Measurements from ENCODE around the gene ANKRD13D.

The ANKRD13D gene

DNA sequence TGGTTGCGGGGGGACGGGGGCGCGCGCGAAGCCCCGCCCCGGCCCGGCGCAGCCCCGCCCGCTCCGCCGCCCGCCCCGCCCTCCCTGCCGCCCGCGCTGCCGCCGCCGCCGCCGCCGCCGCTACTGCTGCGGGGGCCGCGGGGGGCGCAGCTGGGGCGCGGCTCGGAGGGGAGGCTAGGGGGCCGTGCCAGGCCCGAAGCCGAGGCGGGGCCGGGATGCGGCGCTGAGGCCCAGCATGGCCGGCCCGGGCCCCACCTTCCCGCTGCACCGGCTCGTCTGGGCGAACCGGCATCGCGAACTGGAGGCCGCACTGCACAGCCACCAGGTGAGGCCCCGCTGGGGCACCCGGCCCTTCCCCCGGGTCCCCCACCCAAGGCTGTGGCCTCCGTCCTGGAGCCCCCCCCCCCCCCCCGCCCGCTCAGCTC lies at the start of gene ANKRD13D:
Gene ANKRD13D (plus strand): TSS at position 78 of the 425 bp plus-strand sequence. CDS start 158 bp downstream, at position 236.
- DNase-seq = no peak

DNA sequence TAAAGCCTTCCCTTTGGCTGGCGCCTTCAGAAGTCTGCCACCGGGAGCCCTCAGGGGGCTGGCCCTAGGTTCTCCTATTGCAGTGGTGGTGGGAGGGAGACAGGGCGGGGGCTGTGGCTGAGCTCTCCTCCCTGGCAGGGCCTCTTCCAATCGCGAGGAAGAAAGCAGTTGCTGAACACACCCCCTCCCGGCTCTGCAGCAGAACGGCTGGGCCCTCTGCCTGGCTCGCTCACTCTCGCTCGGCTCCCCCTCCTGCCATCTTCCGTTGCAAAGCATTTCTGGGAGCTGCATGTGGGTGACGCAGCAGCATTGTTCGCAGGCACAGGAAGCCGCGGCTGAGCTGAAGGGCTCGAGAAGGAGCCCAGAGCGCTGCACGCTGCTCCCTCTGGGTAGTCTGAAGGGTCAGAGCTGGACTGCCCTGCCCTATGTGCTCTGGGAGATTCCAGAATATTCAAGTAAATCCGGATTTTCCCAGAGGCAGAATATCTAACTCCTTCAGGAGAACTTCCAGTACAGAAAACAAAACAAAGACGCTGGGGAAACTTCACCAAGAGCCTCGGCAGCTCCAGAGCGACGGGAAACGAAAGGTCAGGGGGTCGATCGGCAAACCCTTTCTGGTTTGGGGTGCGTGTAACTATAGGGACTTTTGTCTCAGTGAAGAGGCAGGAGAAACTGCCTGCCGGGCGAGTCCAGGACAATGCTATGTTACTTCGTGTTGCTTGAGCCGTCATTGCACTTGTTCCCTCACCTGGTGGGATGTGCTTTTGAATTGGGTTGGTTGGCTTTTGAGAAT lies 49.1 kb upstream of the ANKRD13D start:
- DNase-seq = peak; percentile 99

DNA sequence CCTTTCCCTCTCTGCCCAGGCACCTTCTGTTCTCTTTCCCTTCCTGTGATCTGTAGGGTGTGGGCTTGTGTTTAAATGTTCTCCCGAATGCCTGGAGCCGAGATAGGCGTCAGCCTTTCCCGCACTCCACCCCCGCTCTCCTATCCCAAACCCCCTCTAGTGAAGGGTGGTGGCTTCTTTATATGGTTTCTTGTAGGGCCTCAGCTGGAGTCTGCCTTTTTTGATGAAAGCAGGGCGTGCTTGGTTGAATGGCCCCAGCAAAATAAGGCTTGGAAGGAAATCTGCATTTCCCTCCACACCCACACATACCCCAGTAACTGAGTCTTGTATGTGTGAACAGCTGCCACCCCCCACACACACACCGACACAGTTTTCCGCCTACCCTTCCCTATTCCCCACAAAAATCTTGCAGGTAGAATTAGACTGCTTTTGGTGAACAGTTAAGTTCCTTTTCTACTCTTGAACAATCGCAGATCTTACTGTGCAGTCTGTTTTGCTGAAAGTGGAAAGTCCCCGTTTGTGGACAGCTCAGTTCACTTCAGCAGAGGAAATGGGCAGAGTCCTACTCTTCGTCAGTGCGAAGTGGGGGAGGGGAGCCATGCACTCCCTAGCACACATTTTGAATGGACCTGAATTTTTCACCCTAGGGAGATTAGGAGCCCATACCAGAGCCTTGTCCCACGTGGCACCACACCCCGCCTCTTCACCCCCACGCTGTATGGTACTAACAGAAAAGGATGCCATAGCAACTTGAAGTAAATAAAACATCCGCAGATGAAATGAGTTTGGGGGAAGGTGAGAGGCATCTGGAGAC lies 48.3 kb upstream of the ANKRD13D start:
- peak; percentile 62 to 74 for DNase-seq

DNA sequence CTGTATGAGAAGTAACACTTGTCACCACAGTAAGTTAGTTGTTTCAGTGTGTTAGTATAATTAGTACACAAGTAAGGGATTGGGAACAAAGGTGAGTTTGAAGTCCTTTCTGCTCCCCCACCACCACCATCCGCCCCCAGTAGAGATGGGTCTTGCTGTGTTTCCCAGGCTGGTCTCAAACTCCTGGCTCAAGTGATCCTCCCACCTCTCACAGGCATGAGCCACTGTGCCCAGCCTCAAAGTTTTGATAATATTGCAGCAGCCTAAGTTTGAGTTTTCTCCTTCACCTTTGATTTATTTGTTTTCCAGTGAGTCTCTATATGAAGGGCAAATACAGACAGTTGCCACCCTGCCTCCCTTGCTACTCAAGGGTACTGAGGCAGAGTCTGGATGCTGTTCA lies 46.6 kb upstream of the ANKRD13D start:
- no peak for DNase-seq

DNA sequence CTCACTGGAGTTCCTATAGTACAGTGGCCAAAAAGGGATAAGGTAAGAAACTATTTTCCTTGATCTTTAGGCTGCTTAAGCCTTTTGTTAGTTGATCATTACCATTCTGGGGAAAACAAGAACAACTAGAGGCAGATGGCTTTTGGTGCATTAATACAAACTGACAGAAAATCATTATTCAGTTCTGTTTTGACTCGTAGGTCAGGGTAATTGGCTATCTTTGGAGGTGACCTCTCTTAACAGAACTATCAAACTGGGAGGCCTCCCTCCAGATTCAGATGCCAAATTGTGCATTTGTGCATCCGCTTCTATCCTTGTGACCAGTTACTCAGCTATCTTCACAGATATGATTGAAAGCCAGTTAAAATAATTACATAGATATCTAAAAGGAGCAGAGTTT lies 46.1 kb upstream of the ANKRD13D start:
- DNase-seq = no peak

DNA sequence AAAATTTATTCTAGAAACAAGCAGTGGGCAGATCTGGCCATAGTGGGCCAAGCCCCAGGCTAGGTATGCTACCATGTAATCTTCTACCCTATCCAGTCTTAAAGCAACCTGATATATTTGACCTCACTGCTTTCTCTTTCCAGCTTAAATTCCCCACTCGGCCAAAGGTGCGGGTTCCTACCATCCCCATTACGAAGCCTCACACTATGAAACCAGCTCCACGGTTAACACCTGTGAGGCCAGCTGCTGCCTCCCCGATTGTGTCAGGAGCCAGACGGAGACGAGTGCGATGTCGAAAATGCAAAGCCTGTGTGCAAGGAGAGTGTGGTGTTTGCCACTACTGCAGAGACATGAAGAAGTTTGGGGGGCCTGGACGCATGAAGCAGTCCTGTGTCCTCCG lies 44.1 kb upstream of the ANKRD13D start:
- DNase-seq = no peak

DNA sequence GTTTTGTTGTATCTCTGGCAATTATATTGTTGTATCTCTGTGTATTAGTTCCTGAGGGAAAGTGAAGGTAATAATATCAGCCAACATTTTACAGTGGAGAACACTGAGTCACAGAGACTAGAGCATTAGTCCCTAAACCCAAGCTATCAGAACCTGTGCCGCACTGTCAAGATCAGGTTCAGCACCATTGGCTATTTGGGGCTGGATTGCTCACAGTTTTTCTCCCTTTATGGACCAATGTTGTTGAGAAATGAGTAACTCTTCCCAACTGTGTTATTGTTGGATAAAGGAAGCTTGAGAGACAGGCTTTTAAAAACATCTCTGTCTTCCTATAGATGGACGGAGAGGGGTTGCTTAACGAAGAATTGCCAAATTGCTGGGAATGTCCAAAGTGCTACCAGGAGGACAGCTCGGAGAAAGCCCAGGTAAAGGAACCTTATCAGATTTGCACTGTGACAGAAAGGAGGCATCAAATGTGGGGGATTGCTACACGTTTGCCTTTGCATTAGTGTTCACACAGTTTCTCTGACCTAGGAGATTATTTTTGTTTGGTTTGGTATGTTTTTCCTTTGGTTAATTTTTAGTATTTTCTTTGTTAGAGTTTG lies 41.1 kb upstream of the ANKRD13D start:
- DNase-seq = no peak

DNA sequence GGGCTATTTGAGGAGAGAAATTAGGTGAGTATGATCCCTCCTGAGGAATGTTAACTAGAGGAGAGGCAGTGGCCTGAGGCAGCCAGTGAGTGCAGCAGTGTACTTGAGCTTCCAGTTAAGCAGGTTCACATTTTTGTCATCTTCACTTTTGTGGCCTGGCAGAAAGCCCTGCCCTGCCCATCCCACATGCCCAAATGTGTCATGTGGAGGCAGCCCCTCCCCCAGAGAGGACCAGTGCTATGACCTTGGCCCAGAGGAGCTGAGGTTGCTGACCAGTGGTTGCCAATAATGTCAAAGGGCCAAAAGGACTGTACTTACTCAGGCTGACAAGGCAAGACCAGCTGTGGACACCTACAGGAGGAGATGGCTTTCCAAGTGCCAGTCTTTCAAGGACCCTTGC lies 40.5 kb upstream of the ANKRD13D start:
- DNase-seq = no peak

DNA sequence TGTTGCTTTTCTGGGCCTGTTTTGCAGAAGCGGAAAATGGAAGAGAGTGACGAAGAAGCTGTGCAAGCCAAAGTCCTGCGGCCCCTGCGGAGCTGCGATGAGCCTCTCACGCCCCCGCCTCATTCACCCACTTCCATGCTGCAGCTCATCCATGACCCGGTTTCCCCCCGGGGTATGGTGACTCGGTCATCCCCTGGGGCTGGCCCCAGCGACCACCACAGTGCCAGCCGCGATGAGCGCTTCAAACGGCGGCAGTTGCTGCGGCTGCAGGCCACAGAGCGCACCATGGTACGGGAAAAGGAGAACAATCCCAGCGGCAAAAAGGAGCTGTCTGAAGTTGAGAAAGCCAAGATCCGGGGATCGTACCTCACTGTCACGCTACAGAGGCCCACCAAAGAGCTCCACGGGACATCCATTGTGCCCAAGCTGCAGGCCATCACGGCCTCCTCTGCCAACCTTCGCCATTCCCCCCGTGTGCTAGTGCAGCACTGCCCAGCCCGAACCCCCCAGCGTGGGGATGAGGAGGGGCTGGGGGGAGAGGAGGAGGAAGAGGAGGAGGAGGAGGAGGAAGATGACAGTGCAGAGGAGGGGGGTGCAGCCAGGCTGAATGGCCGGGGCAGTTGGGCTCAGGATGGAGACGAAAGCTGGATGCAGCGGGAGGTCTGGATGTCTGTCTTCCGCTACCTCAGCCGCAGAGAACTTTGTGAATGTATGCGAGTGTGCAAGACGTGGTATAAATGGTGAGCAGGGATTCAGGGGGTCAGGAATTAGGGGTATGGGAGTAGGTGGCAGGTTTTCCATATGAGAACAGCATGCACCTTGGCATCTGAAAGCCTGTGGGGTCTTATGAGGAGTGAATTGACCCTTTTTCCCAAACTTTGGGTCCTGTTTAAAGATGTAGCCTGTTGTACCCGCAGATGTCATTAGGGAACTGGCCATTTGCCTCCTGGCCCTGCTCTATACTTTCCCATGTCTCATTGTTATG lies 38.8 kb upstream of the ANKRD13D start:
- DNase-seq = no peak

DNA sequence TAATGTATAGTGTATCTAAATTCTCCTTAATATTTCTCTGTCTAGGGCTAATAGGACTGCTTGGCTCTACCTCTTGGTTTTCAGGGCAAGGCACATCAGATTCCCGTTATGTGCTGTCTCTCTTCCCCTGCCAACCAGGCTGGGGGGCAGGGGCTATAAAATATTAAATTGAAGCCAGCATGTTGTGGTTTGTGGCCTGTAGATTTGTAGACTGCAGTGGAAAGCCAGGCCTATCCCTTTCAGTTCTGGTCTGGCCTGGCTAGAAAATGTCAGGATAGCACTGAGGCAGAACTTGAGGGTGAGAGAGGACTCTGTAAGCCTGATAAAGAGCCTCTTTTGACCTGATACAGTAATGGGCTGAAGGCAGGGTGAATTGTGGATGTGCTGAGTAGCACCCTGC lies 37.3 kb upstream of the ANKRD13D start:
- no peak for DNase-seq

DNA sequence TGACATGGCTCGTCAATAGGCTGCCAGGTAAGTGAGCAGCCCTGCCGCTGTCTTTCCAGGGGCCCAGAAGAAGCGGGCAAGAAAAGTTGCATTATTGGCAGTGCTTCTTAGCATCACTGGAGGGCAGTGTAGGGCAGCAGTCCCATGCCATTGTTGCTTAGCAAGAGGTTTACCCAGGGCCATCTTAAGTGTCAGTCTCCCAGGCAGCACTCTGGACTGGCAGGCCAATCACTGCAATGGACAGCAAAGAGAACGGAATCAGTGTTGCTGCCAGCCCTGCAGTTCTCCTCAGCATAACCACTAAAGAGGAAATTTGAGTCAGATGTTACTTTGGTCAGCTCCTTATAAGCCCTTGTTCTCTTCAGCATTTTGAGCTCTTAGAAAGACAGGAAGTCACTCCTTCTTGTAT lies 36.3 kb upstream of the ANKRD13D start:
- peak in 1 of 2 experiments; percentile 28 for DNase-seq

DNA sequence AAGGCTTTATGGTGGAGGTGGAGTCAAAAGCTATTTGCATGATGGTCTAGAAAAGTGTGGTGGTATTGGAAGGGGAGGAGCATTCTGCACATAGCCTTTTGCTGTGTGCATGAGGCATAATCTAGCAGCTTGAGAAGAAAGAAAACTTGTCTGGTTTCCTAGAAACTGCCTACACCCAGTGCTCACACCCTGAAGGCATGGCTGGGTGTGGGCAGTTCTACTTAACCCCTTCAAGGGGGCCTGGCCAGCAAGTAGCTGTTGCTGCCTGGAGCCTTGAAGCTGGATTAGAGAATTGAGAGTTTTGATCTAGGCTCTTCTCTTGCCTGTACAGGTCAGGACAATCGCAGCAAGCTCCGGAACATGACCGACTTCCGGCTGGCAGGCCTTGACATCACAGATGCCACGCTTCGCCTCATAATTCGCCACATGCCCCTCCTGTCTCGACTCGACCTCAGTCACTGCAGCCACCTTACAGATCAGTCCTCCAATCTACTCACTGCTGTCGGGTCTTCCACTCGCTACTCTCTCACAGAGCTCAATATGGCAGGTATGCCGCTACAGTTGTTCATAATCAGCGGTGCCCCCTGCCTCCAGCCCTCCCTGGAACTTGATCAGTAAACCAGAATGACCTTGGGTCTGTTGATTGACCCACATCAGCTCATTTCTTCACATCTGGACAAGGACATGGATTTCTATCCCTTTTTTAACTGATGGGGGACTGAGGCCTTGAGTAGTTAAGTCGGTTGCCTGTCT lies 35.1 kb upstream of the ANKRD13D start:
- no peak for DNase-seq

DNA sequence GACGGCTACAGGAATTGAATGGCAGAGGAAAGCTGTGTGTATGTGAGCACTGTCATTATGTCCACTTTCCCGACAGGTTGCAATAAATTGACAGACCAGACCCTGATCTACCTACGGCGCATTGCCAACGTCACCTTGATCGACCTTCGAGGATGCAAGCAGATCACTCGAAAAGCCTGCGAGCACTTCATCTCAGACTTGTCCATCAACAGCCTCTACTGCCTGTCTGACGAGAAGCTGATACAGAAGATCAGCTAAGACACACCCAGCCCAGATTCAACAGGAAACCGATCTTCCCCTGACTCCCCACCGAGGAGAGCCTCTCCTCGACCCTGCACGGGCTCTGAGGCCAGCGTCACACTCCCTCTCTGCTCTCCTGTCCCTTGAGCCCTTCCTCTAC lies 34.3 kb upstream of the ANKRD13D start:
- no peak for DNase-seq

DNA sequence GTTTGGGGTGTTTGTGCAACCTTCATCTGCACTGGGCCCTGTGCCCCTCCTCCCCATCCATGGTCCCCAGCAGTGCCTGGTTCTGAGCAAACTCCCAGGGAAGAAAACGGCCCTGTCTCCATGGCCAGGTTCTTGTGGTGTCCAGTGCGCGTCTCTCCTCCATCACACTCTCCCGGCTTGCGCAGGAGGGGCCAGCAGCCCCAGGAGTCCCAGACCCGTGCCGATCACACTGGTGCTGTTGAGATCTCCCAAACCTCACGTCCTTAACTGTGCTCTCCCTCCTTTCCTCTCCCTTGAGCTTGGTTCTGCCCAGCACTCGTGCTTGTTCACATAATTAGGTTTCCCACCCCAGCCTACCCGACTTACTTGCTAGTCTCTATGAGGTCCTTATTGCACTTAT lies 33.8 kb upstream of the ANKRD13D start:
- no peak for DNase-seq

DNA sequence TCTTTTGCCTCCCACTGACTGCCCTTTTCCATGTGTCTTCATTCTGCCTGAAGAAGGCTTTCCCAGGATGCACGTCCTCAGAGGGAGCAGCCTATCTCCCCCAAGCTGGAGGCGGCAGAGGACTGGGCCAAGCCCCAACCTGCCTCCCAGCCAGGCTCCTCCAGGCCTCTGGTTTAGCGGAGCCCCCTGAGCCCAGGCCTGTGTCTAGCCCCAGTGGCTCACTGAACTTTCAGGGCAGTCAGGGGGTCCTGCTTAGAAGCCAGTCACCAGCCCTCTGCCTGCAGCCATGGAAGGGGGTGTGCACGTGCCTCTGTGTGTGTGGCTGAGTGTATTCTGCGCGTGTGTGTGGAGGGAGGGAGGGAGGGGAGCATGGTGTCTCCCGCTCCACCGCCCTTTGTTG lies 33.2 kb upstream of the ANKRD13D start:
- DNase-seq = no peak

DNA sequence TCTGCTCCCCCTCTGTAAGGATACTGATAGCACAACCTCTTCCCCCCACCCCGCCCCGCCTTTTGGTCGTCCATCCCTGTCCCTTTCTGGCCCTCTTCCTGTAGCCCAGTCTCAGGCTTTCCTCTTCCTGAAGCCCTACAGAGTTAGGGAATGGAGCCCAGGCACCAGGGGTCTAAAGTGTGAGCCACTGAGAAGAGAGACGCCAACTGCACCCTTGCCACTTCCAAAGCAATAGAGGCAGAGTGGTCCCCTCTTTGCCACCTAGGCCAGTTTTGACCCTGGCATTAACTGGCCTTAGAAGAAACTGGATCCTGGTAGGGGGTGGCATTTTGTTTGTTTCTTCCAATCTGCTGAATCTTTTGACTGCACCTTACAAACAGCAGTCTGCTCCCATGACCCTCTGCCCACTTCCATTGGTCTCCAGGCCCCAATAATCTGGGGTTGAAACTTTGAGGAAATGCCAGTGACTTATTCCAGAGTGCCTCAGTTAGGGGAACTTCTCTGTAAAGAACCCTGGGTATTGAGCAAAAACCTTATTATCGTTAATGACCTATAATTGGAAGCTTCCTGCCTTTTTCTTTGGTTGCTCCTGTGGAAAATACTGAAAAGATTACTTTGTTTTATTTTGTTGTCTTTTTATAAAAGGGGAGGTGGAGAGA lies 32.5 kb upstream of the ANKRD13D start:
- DNase-seq = no peak

DNA sequence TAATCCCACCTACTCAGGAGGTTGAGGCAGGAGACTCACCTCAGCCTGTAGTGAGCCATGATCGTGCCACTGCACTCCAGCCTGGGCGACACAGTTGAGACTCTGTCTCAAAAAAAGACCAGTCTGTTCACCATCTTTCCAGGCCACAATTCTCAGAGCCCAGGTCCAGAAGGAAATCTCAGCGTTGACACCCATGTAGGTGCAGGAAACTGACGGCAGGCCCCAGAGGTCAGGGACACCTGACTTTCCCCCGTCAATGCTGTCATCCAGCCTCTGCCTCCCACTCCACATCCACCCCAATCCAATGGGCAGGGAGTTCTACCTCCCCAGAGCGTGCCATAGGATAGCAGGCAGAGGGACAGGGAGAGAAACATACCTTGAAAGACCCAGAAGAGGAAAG lies 28.7 kb upstream of the ANKRD13D start:
- DNase-seq = no peak

DNA sequence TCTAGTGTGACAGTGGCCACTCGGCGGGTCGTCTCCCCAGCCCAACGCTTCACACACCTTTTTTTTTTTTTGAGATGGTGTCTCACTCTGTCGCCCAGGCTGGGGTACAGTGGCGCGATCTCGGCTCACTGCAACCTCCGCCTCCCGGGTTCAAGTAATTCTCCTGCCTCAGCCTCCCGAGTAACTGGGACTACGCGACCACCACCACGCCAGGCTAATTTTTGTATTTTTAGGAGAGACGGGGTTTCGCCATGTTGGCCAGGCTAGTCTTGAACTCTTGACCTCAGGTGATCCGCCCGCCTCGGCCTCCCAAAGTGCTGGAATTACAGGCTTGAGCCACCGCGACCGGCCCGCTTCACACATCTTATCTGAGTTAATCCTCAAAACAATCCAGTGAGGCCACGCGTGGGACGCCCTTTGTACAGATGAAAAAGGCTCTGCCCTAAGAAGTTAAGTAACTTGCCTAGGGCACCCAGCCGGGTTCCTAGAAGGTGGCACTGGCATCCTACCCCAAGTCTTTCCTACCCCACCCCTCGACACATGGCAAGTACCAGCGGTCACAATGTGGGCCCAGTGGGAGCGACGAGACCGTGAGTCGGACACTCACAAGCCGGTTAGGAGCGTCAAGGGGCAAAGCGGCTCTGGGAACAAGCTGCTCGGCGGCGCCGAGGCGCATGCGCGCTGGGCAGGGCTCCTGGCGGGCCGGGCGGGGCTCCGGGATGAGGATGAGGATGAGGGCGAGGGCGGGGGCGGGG lies 28.0 kb upstream of the ANKRD13D start:
- peak; percentile 68 to 74 for DNase-seq

DNA sequence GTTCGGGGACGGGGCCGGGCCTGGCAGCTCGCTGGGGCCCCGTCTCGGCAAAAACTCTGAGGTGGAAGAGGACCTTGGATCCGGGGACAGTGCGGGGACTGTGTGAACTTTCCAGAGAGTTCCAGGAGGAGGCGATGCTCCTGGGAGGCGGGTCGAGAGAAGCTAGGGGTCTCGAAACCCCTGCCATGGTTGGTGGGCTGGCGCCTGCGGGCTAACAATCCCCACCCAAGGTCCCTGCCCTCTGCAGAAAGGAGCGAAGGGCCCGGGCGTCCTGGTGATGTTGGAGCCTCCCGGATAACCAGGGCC lies 27.5 kb upstream of the ANKRD13D start:
- DNase-seq = no peak

DNA sequence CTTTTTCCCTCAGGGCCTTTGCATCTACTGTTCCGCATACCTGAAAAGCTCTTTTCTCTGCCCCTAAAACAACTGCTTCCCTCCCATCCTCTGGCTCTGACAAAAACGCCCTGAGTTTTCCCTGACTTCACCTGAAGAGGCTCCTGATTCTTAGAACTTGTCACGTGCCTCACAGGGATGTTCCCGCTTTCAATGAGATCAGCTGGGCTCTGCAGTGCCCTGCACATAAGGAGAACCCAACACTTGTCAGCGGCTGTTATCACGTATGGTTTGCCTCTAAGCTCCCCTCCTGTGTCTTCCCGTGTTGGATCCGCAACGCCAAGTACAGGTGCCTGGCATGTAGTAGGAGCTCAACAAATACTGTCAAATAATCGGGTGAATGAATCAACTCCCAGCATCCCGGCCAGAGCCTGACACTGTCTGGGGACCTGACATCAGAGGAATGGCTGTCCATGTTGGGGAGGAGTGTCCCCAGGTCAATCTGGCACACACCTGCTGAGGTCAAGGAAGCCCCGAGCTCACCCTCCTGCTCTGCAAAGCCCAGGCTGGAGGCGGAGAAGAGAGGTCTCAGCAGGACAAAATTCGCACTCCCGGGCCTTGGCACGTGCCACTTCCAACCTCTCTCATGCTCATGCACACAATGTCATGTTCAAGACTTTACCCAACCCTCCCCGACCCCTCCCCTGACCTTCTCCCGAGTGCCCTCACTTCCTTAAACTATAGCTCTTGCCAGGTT lies 27.0 kb upstream of the ANKRD13D start:
- peak in 1 of 2 experiments; percentile 41 for DNase-seq

All from SHP77 (cell line).